GM19397 (cell line): ENCODE results near the gene PTPRB.

Experiments used
- ATAC-seq: cut with Tn5 transposase; IDR thresholded peaks from one replicate; pipeline ENCODE4 v1.9.1; 2021; ENCODE audit warnings: mild to moderate bottlenecking, moderate library complexity; ENCODE audit not compliant: unreplicated experiment

PTPRB gene

GRCh38 chr12:70637303-70638085, at the start of gene PTPRB:
Gene PTPRB (minus strand): TSS chr12:70637429. CDS start chr12:70637395, 34 bp downstream.
- ATAC-seq = no peak

- ATAC-seq = no peak
These were observed 49.7 kb upstream of the PTPRB start for GRCh38 chr12:70686907-70687306.

- ATAC-seq = no peak
These were observed 49.1 kb upstream of the PTPRB start for GRCh38 chr12:70686299-70686698.

DNA sequence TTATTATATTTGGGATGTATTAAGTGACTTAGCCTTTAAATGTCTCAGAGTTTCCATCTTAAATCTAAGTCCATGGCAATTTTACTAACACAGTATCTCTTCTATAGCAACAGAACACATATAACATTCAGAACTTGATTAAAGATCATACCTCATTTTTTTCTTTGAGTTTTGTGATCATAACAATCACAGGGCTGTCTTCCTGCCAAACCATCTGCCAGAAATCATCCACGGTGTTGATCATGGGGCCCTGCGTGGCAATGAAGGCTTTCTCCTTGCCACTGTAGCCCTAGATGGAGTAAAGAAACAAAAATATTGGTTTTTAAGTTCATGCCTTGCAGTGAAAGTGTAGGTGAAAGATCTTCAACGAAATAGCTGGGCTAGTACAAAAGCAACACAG, 46.7 kb upstream of the PTPRB start:
- ATAC-seq = no peak

- ATAC-seq = no peak
These were observed 34.5 kb upstream of the PTPRB start for GRCh38 chr12:70671698-70672097.

DNA sequence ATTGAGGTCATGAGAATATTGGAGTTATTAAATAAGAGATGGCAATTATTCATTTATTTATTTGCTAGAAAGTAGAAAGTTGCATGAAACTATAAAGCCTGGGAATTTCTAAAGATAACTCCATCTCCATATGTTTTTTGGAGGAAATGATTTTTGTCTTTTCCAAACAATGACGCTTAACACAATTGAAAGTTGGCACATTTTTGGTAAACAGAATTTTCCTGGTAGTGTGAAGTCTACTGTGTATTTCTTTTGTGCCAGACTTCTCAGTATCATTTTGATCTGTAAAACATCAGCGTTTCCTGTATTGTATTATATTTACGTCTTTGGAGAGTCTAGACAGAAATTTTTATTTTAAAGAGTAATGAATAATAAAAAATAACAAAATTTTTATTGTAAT, 33.7 kb upstream of the PTPRB start:
- ATAC-seq = no peak

- no peak for ATAC-seq
These were observed 30.0 kb upstream of the PTPRB start for GRCh38 chr12:70667253-70667652.

GRCh38 chr12:70666364-70666763, 29.1 kb upstream of the PTPRB start:
- no peak for ATAC-seq

DNA sequence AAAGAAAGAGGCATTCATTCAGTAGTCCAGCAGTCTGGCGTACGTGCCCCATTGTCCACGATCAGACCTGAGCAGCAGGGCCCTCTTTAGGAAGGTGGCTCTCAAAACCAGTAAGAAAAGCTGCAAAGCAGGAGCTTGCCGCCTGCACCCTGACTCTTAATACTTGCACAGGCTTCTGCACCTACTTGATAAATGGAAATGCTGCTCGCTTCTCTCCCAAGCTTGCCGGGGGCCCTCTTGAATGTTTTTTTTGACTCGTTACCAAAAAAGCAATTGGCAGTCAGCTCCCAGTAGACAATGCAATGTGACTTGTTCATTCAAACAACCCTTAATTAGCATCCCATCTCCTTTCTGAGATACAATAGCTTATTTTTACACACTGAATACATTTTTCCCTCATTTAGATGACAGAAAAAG, 27.2 kb upstream of the PTPRB start:
- no peak for ATAC-seq

- ATAC-seq = no peak
These were observed 26.6 kb upstream of the PTPRB start for GRCh38 chr12:70663838-70664237.

DNA sequence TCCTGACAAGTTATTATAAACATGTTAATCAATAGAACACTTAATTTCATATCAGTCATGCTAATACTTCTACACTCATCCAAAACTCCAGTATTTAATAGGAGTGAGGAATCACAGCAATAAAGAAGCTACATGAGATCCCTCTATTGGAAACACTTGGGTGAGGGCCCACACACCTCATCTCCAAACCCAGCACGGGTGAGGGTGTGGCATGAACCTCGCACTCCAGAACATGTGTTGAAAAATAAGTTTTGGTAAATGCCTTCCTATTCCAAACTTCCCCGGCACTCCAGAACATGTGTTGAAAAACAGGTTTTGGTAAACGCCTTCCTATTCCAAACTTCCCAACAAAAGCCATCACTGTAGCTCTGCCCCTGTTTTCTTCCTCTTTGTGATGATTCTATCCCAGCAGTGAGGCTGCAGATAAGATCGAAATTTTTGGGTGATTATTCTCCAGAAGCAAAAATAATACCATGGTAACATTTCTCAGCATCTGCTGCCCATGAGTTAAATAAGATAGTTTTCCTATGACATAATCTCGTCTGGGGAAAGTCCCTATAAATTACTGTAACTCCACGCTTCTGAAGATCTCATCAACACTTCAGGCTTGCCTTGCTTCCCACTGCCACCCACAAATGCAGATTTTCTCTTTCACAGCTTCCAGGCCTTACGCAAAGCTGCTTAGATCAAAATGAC, 24.4 kb upstream of the PTPRB start:
- ATAC-seq = no peak

- ATAC-seq = no peak
These were observed 23.5 kb upstream of the PTPRB start for GRCh38 chr12:70660620-70661219.

DNA sequence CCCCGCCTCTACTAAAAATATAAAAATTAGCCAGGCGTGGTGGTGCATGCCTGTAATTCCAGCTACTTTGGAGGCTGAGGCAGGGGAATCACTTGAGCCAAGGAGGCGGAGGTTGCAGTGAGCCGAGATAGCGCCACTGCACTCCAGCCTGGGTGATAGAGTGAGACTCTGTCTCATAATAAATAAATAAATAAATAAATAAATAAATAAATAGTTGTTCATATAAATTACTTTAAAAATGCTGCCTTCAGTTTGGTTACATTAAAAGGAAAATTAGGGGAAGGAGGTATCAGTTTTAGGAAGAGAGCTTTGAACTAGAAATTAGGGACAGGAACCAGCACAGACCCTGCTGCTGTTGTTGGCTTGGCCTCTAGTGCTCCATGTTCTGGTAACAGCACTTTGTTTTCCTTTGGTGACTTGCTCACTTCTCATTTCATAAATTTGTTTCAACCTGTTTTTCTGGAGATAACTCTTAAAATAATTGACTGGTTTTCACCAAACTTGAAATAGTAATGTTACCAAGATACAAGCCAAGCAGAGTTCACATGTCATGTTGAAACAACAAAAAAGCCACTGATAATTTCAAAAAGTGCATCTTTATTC, 22.9 kb upstream of the PTPRB start:
- ATAC-seq = no peak

GRCh38 chr12:70659077-70659606, 21.9 kb upstream of the PTPRB start:
- no peak for ATAC-seq

DNA sequence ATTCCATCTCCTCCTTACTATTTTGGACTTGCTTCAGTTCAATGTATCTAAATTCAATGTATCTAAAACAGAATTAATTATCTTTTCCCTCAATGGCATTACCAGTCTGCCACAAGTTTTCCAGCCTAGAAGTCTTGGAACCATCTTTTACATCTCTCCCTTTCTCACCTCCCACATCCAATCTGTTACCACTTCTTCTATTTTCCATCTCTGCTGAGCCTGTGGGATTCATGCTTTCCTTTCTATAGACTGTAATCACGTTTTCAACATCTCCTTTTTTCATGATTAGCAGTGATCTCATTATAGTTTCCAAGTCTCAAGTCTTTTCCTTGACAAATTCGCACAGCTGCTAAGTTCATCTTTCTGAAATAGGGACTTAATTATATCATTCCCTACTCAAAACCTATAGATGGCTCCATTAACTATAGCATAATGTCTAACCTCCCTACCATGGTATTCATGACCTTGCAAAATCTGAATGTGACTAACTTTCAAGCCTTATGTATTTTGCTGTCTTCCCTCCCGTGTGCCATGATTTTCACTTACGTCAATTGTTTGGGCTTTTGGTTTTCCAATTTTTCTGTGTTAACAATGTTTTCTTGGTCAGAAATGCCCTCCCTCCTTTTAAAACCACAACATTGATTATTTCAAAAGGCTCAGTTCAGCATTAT, 20.5 kb upstream of the PTPRB start:
- no peak for ATAC-seq

GRCh38 chr12:70652451-70652850, 15.2 kb upstream of the PTPRB start:
- no peak for ATAC-seq

DNA sequence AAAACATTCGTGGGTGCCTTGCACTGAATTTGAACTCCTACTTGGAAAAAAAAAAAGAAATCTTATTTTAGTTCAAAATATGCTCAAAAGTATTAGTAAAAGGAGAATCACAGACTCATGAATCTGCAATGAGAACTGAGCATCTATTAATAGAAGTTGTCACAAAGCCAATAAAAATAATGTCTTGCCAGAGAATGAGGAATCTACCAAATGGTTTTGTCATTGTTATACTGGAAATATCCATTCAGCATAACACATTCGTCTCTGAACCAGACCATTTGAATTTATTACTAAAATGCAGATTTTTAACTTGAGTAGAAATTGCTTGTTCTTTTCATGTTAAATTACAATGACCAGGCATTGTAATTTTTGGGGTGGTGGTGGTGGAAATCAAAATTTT, 11.6 kb upstream of the PTPRB start:
- no peak for ATAC-seq

DNA sequence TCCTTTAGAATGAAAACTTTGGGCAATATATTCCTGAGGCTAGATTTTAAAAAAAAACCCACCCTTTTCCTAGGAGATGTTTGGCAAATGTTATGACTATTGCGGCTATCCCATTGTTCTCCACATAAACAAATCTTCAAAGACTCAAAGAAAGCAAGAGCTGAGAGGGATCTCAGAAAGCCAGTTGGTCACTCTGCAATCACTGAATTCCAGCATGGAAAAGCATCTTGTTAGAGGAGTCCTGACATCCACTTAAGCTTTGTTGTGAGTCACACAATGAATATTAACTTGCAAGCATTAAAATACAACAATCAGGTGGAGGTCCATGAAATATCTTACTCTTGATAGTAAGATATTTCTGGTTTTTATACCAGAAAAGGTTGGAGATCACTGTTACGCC, 11.0 kb upstream of the PTPRB start:
- no peak for ATAC-seq

DNA sequence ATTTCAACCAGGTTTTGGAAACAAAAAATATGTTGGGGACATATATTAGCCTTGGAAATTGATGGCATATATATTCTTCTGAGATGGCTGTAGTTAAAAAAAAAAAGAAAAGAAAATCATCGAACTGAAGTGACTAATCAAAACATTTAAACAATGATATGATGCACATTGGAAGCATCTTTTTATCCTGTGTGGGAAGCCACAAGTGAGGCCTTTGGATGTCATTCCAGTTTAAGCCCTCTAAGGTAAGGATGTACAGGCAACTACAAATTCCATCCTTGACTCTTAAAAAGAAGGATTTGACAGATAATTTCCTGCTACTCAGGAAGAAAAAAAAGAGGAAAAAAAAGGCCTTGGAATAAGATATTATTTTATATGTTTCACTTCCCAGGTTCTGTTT, 9.6 kb upstream of the PTPRB start:
- no peak for ATAC-seq

- ATAC-seq = no peak
These were observed 8.5 kb upstream of the PTPRB start for GRCh38 chr12:70645494-70646317.
